ENCODE results near the gene ROCK2. TPM values are rescaled to one million over a fixed set of nuclear protein-coding genes. Genes with fewer than 3 reads are reported as not detected.
"Not testable (repeated sequence)": the region's sequence is repeated elsewhere in the genome, so short reads cannot be mapped to it uniquely, and the experiment has no call there.

ROCK2 gene
- total RNA-seq, 1 experiment from 2014 or later, result 36.7 TPM

- DNase-seq (ENCODE audit: low read depth), result no peak
These were observed 164.5 kb downstream of the ROCK2 start for GRCh38 chr2:11179899-11180298.

- no peak for DNase-seq (ENCODE audit: low read depth)
These were observed 165.2 kb downstream of the ROCK2 start for GRCh38 chr2:11179196-11179595.

GRCh38 chr2:11177871-11178690 is 166.4 kb downstream of the ROCK2 start:
- DNase-seq (ENCODE audit: low read depth), result no peak

DNA sequence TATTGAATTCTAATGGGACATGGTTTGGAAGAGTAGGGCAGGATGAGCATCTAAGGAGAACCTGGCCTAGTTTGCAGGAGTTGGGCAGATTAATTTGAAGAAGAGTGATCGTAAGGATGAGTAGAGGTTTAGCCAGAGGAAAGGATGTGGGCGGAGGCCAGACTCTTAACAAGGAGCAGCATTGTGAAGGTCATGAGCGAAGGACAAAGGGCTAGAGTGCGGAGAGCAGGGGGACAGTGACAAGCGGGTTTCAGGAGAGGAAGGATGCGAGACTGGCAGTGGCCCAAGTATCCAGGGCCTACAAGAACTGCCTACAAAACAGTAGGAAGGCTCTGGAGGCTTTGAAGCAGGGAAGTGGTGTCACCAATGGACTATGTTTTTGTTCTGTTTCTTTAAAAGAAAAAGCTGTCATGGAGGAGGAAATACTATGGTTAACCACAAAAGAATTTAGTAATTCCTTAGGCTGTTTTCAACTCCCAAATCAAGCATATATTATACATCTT is 169.1 kb downstream of the ROCK2 start:
- DNase-seq (ENCODE audit: low read depth), result peak; percentile 26

DNA sequence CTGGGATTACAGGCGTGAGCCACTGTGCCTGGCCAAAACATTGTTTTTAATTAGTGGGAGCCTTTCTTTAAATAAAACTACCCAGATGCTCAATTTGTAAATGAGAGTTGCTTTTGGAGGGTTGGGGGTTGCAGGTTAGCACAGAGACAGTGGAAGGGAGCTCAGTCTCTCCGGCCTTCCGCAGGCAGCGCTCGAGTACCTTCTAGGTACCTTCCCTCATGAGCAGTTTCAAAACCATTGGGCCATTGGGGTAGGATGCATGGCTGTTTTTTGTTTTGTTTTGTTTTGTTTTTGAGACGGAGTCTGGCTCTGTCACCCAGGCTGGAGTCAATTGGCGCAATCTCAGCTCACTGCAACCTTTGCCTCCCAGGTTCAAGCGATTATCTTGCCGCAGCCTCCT is 170.2 kb downstream of the ROCK2 start:
- DNase-seq (ENCODE audit: low read depth), result no peak

GRCh38 chr2:11169333-11169732 is 175.1 kb downstream of the ROCK2 start:
- DNase-seq (ENCODE audit: low read depth), result no peak

DNA sequence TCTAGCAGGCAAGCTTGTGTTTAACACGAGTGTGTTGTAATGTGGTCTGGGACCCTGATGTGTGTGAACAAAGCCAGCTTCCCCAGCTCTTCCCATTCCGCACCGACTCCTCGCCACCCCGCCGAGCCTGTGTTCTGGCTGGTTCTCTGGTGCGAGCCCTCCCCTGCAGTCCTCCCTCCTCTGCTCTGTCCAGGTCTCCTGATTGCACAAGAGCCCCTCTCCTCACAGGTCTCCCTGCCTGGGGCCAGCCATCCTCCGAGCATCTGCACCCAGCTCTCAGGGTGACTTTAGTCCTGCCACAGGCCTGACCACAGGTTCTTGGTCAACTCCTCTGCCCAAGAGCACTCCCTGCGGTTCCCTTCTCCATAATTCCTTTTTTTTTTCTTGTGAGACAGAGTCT is 175.9 kb downstream of the ROCK2 start:
- no peak for DNase-seq (ENCODE audit: low read depth)

GRCh38 chr2:11166476-11166875 is 178.0 kb downstream of the ROCK2 start:
- DNase-seq (ENCODE audit: low read depth), result no peak

- DNase-seq (ENCODE audit: low read depth), result not testable (repeated sequence)
These were observed 179.4 kb downstream of the ROCK2 start for GRCh38 chr2:11165046-11165445.

- no peak for DNase-seq (ENCODE audit: low read depth)
These were observed 180.8 kb downstream of the ROCK2 start for GRCh38 chr2:11163439-11164317.

- DNase-seq (ENCODE audit: low read depth), result no peak
These were observed 182.7 kb downstream of the ROCK2 start for GRCh38 chr2:11161747-11162146.

GRCh38 chr2:11160731-11161455 is 183.5 kb downstream of the ROCK2 start:
- no peak for DNase-seq (ENCODE audit: low read depth)

DNA sequence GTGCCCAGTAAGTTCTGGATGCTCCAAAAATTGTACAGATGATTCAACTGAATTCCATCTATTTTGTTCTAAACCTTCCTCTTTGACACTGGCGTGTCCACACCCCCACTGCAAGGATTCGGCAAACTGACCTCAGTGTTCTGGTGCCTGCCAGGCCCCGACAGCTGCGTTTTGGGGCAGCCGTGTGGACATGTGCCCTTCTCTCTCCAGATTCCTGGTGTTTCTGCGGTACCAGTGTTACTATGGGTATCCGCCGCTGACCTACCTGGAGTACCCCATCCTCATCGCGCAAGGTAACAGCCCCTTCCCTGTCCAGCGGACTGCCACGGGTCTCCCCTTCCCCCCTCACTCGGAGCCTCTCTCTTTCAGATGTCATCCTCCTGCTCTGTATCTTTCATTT is 184.2 kb downstream of the ROCK2 start:
- DNase-seq (ENCODE audit: low read depth), result no peak

- no peak for DNase-seq (ENCODE audit: low read depth)
These were observed 184.8 kb downstream of the ROCK2 start for GRCh38 chr2:11159574-11160170.

DNA sequence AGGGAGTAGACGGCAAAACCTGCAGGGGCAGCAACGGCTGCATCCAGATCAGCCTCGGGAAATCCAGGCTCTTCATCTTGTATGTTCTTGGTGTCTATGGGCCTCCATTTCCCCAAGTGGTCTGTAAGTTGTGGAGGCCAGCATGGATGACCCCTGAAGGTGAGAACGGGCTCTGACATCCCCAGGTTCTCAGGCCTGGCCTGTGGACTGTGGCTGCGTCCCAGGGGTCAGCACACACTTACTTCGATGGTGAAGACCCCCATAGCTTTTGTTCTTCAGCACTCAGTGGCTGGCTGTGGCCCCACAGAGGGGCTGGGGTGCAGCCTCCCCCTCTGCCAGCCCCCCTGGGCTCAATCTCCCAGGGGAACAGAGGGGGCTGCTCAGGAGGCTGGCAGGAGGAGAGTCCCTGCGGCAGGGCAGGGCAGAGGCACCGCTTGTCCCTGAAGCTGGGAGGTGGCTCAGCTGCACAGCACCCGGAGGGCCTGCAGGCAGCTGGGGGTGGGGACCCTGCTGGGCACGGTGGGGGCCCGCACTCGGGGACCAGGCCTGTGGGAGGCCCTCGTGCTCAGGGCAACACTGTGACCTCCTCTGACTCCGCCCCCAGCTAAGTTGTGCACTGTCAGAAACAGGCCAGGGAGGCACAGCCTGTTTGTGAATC is 185.4 kb downstream of the ROCK2 start:
- no peak for DNase-seq (ENCODE audit: low read depth)

- no peak for DNase-seq (ENCODE audit: low read depth)
These were observed 186.7 kb downstream of the ROCK2 start for GRCh38 chr2:11157731-11158130.

GRCh38 chr2:11157296-11157695 is 187.1 kb downstream of the ROCK2 start:
- no peak for DNase-seq (ENCODE audit: low read depth)

DNA sequence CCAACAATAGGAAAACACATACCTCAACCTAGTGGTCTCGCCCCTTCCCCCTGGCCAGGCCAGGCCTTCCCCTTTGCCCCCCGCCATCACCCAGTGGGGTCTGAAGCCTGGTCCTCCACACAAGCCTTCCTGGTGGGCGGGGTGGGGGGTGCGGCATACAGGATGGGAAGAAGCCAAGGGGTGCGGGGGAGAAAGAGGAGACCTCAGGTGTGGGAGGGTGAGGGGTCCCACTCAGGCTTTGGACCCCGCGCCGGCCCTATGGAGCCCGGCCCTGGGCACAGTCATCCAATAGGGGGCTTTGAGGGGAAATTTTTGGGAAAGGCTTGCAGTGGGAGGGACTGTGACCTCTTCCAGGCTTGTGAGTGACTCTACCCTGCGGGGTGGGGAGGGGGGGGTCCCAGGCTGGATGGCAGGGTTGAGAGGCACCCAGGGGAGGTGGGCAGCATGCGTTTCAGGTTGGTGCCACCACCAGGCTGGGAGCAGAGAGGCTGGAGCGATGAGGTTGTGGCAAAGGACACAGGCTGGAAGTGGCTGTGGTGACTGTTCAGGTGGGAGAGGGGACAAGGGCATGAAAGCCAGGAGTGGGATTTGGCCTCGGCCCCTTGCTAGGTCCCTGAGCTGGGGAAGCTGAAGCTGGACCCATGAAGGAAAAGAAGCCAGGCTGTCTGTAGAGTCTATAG is 187.9 kb downstream of the ROCK2 start:
- no peak for DNase-seq (ENCODE audit: low read depth)

DNA sequence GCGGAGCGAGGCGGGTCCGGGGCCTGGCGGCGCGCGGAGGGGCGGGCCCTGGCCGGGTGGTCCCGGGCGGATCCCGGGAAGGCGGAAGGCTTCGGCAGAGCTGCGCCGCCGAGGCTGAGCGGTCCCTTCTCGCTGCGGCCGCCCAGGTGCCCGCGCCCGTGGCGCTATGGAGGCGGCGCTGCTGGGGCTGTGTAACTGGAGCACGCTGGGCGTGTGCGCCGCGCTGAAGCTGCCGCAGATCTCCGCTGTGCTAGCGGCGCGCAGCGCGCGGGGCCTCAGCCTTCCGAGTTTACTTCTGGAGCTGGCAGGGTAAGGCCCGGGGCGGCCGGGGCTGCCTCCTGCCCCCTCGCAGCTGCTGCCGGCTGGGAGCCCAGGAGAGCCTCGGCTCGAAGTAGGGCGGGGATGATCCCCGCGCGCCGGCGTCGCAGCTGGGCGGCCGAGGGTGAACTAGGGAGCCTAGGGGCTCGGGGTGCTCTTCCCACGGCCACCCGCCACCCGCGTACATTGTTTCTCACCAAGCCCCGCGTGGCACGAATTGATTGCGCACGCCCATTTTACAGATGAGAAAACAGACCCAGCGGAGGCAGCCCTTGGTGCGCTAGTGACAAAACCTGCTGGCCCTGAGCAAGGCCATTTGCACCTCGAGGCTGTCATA is 188.9 kb downstream of the ROCK2 start, which contains the start of gene SLC66A3:
TSS of gene SLC66A3 (plus strand) at position 87 of the 655 bp plus-strand sequence. CDS start at position 167, 80 bp downstream.
- peak; percentile 93 for DNase-seq (ENCODE audit: low read depth)

GRCh38 chr2:11154923-11155380 is 189.5 kb downstream of the ROCK2 start:
- peak; percentile 98 for DNase-seq (ENCODE audit: low read depth)

Data from Daoy (cell line).